ENCODE measurements around the gene PERM1. TPM values are rescaled to one million over a fixed set of nuclear protein-coding genes. Genes with fewer than 3 reads are reported as not detected.
A peak's percentile ranks its signal among the peaks of the same experiment; 100 is the strongest.

The PERM1 gene
- total and polyA plus RNA-seq, 9 of the 15 experiments (the other 6 are each of a cell fraction or from before 2014, with no cell fraction given): not detected

DNA sequence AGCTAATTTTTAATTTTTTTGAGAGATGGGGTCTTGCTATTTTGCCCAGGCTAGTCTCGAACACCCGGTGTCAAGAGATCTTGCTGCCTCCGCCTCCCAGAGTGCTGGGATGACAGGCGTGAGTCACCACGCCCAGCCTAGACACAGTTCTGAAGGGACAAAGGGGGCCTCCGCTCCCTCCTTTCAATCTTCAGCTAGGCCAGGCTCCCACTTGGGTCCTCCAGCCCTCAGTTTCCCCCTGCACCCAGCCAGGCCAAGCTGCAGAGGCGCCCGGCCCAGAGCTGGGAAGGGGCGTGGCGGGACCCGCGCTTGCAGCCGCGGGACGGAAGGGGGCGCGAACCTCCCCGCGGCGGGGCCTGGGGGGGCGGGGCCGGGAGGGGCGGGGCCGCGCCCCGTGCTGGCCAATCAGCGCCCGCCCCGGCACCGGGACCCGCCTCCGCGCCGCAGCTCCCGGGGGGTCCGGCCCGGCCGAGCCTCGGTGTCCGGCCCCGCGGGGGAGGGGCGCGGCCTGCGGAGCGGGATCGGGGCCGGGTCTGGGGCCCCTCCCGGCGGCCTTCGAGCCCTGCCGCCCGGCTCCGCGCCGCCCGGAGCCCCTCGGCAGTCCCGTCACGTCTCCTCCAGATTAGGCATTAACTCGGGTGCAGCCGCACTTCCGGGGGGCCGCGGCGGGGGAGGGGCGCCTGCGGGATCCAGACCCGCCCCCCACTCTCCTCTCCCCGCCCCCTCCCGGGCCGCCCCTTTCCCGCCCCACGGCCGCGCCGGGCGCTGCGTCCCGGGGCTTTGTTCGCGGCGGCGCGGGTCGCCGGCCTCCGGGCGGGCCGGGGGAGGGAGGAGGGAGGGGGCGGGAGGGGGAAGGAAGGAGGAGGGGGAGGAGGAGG lies 37.5 kb upstream of the PERM1 start (continued):
- TF ChIP-seq, protein P1, sequence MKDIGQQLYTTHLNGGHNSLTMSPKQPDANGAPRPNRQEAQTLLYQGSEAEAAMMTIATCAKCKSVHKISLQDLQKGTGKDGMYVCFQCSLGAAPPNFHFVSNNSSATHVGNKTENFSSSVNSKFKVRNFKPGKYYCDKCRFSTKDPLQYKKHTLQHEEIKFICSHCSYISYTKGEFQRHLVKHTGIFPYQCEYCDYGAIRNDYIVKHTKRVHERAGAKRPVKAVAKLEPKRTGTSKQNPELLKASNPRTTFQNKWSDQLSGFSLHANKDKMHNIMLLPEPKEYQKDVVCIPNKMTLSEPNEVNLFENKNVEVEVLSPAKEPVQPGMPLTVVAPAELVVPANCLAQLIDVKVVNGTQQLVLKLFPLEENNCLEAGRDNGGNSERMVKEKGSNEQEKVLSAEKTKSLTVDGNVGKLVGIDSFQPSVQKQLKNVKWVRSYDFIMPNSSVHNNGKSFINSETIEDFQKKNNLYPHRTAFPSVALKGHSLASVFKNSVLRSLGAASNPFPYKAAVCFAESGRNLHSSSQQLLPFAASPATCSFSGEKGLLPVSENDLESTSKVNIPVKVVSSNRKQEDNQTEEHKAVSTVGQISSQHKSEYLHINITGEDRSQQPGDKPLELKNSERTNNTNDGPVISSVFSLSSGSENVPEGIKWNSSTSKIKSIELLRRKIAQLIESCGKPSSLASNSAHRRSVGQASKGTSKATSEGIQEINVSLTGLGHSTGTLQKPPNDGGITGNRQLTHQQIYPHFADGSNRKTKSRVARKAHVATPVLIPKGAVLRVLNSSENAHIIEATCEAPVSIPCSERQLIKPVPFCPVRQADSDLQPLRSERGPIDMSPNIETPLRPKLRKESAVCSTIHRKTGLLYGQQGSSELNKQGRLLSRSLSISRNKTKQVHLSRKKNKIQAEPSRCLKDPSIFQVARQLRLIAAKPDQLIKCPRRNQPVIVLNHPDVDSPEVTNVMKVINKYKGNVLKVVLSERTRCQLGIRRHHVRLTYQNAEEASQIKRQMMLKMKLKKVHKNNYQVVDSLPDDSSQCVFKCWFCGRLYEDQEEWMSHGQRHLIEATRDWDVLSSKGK (CRISPR knock-in tag; IDR thresholded peaks at IDR 0.05): no peak
- no peak for TF ChIP-seq ZNF143 (CRISPR knock-in tag; IDR thresholded peaks at IDR 0.05)
- TF ChIP-seq, protein P2, sequence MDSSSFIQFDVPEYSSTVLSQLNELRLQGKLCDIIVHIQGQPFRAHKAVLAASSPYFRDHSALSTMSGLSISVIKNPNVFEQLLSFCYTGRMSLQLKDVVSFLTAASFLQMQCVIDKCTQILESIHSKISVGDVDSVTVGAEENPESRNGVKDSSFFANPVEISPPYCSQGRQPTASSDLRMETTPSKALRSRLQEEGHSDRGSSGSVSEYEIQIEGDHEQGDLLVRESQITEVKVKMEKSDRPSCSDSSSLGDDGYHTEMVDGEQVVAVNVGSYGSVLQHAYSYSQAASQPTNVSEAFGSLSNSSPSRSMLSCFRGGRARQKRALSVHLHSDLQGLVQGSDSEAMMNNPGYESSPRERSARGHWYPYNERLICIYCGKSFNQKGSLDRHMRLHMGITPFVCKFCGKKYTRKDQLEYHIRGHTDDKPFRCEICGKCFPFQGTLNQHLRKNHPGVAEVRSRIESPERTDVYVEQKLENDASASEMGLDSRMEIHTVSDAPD (CRISPR knock-in tag; IDR thresholded peaks at IDR 0.05): no peak
- TF ChIP-seq TFAM (CRISPR knock-in tag; conservative IDR thresholded peaks at IDR 0.05): no peak
- TF ChIP-seq, protein P3, sequence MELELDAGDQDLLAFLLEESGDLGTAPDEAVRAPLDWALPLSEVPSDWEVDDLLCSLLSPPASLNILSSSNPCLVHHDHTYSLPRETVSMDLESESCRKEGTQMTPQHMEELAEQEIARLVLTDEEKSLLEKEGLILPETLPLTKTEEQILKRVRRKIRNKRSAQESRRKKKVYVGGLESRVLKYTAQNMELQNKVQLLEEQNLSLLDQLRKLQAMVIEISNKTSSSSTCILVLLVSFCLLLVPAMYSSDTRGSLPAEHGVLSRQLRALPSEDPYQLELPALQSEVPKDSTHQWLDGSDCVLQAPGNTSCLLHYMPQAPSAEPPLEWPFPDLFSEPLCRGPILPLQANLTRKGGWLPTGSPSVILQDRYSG (tag; conservative IDR thresholded peaks at IDR 0.05; ENCODE audit: low read depth): no peak
- TF ChIP-seq, protein P4, sequence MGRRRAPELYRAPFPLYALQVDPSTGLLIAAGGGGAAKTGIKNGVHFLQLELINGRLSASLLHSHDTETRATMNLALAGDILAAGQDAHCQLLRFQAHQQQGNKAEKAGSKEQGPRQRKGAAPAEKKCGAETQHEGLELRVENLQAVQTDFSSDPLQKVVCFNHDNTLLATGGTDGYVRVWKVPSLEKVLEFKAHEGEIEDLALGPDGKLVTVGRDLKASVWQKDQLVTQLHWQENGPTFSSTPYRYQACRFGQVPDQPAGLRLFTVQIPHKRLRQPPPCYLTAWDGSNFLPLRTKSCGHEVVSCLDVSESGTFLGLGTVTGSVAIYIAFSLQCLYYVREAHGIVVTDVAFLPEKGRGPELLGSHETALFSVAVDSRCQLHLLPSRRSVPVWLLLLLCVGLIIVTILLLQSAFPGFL (CRISPR knock-in tag; IDR thresholded peaks at IDR 0.05): no peak
- no peak for TF ChIP-seq BACH1 (tag; IDR thresholded peaks at IDR 0.05)
- TF ChIP-seq, protein P5, sequence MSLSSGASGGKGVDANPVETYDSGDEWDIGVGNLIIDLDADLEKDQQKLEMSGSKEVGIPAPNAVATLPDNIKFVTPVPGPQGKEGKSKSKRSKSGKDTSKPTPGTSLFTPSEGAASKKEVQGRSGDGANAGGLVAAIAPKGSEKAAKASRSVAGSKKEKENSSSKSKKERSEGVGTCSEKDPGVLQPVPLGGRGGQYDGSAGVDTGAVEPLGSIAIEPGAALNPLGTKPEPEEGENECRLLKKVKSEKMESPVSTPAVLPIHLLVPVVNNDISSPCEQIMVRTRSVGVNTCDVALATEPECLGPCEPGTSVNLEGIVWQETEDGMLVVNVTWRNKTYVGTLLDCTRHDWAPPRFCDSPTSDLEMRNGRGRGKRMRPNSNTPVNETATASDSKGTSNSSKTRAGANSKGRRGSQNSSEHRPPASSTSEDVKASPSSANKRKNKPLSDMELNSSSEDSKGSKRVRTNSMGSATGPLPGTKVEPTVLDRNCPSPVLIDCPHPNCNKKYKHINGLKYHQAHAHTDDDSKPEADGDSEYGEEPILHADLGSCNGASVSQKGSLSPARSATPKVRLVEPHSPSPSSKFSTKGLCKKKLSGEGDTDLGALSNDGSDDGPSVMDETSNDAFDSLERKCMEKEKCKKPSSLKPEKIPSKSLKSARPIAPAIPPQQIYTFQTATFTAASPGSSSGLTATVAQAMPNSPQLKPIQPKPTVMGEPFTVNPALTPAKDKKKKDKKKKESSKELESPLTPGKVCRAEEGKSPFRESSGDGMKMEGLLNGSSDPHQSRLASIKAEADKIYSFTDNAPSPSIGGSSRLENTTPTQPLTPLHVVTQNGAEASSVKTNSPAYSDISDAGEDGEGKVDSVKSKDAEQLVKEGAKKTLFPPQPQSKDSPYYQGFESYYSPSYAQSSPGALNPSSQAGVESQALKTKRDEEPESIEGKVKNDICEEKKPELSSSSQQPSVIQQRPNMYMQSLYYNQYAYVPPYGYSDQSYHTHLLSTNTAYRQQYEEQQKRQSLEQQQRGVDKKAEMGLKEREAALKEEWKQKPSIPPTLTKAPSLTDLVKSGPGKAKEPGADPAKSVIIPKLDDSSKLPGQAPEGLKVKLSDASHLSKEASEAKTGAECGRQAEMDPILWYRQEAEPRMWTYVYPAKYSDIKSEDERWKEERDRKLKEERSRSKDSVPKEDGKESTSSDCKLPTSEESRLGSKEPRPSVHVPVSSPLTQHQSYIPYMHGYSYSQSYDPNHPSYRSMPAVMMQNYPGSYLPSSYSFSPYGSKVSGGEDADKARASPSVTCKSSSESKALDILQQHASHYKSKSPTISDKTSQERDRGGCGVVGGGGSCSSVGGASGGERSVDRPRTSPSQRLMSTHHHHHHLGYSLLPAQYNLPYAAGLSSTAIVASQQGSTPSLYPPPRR (CRISPR knock-in tag; IDR thresholded peaks at IDR 0.05; ENCODE audit: borderline replicate concordance): no peak
- no peak for TF ChIP-seq HNRNPL (IDR thresholded peaks at IDR 0.05; ENCODE audit: low read depth, low read length)
- TF ChIP-seq ZNF384 (IDR thresholded peaks at IDR 0.05; ENCODE audit: low read depth, low read length): no peak
- TF ChIP-seq, protein P6, sequence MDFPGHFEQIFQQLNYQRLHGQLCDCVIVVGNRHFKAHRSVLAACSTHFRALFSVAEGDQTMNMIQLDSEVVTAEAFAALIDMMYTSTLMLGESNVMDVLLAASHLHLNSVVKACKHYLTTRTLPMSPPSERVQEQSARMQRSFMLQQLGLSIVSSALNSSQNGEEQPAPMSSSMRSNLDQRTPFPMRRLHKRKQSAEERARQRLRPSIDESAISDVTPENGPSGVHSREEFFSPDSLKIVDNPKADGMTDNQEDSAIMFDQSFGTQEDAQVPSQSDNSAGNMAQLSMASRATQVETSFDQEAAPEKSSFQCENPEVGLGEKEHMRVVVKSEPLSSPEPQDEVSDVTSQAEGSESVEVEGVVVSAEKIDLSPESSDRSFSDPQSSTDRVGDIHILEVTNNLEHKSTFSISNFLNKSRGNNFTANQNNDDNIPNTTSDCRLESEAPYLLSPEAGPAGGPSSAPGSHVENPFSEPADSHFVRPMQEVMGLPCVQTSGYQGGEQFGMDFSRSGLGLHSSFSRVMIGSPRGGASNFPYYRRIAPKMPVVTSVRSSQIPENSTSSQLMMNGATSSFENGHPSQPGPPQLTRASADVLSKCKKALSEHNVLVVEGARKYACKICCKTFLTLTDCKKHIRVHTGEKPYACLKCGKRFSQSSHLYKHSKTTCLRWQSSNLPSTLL (IDR thresholded peaks at IDR 0.05): peak; percentile 81

Measured in K562 (cell line).